ENCODE measurements around the gene DSTYK. TPM values are rescaled to one million over a fixed set of nuclear protein-coding genes. Genes with fewer than 3 reads are reported as not detected.

The DSTYK gene
- total and polyA plus RNA-seq, 2 donors (not counting 3 experiments of a cell fraction or from before 2014, with no cell fraction given), result 3.6 to 8.7 TPM

DNA sequence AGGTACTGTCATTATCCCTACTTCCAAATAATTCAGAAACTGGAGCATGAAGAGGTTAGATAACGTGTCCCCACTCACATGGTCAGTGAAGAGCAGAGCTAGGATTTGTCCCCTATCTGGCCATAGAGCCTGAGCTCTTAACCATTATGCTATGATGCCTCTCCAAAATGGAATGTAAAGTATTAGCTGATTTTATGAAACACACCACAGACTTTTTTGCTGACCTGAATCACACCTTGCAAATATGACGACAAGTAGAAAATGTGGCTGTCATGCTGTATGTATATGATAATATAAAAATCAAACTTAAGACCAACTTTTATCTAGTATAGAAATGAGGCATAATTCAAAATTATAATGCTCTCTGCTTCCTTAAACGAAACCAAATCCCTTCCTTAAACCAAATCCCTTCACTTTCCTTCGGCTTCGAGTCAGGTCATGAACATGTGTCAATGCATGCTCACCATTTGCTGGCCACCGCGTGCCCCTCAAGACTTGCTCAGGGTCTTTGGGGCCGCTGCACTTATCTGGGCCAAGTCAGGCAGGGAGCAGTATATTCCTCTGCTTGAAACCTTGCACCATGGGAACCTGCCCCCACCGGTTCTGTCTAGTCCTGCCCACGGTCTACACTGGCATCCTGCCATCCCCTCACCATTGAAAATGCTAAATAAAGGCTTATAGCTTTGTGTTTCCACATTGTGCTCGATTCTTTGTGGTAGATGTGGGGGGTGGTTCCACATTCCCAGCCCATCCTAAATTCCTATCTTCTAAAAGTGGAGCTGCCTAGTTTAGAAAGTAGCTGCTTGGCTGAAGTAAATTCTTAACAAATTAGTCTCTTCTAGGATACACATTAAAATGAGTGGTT lies 14.6 kb upstream of the DSTYK start:
- Histone ChIP-seq H3K9me3 (replicated peaks; ENCODE audit: control insufficient read depth, insufficient read depth, low read length) (no peaks in the 10 kb centered on the region), H3K79me2 (ENCODE audit: control insufficient read depth, insufficient read depth, low read length) (no peaks in the 10 kb centered on the region), H3K27me3 (ENCODE audit: control insufficient read depth in 2 of 2, insufficient read depth in 2 of 2, low read length in 2 of 2) (peaks cover 17 to 43% of the 10 kb centered on the region in 2 experiments), H3K4me2 (ENCODE audit: insufficient read depth, low read length) (no peak overlapping the region), H3K9ac (replicated peaks; ENCODE audit: extremely low read depth, insufficient read depth, low read length) (no peak overlapping the region), H3K4me1 (ENCODE audit: control insufficient read depth, extremely low read depth, insufficient read depth, low read length) (peaks cover 17% of the 10 kb centered on the region), H3K36me3 (ENCODE audit: control insufficient read depth in 2 of 2, extremely low read depth in 1 of 2, insufficient read depth in 2 of 2, low read length in 2 of 2) (no peaks in the 10 kb centered on the region), H3K9me1 (replicated peaks; ENCODE audit: control insufficient read depth, extremely low read depth, insufficient read depth, low read length) (no peaks in the 10 kb centered on the region), H3K4me3 (replicated peaks in 1 of 3; ENCODE audit: insufficient read depth in 1 of 3, low read depth in 1 of 3, low read length in 3 of 3) (no peak overlapping the region), H4K20me1 (replicated peaks; ENCODE audit: control insufficient read depth, extremely low read depth, insufficient read depth, low read length) (no peaks in the 10 kb centered on the region), H2AFZ (ENCODE audit: low read depth, low read length) (no peak overlapping the region), H3K27ac (ENCODE audit: insufficient read depth, low read depth, low read length) (no peak overlapping the region)
- intact Hi-C loops (cut with micrococcal nuclease), result no loop called here
- POLR2A ChIA-PET, result no interaction called here
- CTCF ChIA-PET, result interaction anchor here (0.8 to 1.3 kb wide), 2 partner anchors 30 to 45 kb away, joined by 3 to 4 read pairs; no protein-coding TSS in a partner anchor
- FAIRE-seq, result no peak
- no peak for DNase-seq (ENCODE audit: low read depth, low spot score)
- dilution Hi-C loops (cut with MboI; ENCODE audit: extremely low pct_ligation_motif_present, low sequenced_read_pairs), result no loop called here
- TF ChIP-seq GATA2 (IDR thresholded peaks at IDR 0.05; ENCODE audit: insufficient read depth, insufficient read length, low read depth, low read length) (no peak), EZH2 (IDR thresholded peaks at IDR 0.05; ENCODE audit: borderline replicate concordance, low read depth, low read length, severe bottlenecking) (no peak), POLR2AphosphoS5 (IDR thresholded peaks at IDR 0.05; ENCODE audit: insufficient read depth, low read depth, low read length) (no peak), POLR2A (IDR thresholded peaks at IDR 0.05; ENCODE audit: low read depth, low read length) (no peak), MAX (IDR thresholded peaks at IDR 0.05; ENCODE audit: insufficient read depth, insufficient read length) (no peak), FOS (IDR thresholded peaks at IDR 0.05; ENCODE audit: borderline replicate concordance, insufficient read depth, low read length) (no peak), MYC (IDR thresholded peaks at IDR 0.05; ENCODE audit: low read depth, low read length) (no peak), JUN (IDR thresholded peaks at IDR 0.05; ENCODE audit: borderline replicate concordance, insufficient read depth, insufficient read length, low read depth) (no peak)
- TF ChIP-seq, protein P1, sequence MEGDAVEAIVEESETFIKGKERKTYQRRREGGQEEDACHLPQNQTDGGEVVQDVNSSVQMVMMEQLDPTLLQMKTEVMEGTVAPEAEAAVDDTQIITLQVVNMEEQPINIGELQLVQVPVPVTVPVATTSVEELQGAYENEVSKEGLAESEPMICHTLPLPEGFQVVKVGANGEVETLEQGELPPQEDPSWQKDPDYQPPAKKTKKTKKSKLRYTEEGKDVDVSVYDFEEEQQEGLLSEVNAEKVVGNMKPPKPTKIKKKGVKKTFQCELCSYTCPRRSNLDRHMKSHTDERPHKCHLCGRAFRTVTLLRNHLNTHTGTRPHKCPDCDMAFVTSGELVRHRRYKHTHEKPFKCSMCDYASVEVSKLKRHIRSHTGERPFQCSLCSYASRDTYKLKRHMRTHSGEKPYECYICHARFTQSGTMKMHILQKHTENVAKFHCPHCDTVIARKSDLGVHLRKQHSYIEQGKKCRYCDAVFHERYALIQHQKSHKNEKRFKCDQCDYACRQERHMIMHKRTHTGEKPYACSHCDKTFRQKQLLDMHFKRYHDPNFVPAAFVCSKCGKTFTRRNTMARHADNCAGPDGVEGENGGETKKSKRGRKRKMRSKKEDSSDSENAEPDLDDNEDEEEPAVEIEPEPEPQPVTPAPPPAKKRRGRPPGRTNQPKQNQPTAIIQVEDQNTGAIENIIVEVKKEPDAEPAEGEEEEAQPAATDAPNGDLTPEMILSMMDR (IDR thresholded peaks at IDR 0.05; ENCODE audit: extremely low read depth in 1 of 2, insufficient read depth in 1 of 2, low read depth in 1 of 2, low read length in 2 of 2), result no peak
- no TSS peak for BruUV-seq (replicated peaks)
